ENCODE measurements around the gene GAL3ST2. TPM values are rescaled to one million over a fixed set of nuclear protein-coding genes. Genes with fewer than 3 reads are reported as not detected.

The GAL3ST2 gene
- total and polyA plus RNA-seq, 2 of the 8 experiments (the other 6 are each of a cell fraction or from before 2014, with no cell fraction given): not detected

DNA sequence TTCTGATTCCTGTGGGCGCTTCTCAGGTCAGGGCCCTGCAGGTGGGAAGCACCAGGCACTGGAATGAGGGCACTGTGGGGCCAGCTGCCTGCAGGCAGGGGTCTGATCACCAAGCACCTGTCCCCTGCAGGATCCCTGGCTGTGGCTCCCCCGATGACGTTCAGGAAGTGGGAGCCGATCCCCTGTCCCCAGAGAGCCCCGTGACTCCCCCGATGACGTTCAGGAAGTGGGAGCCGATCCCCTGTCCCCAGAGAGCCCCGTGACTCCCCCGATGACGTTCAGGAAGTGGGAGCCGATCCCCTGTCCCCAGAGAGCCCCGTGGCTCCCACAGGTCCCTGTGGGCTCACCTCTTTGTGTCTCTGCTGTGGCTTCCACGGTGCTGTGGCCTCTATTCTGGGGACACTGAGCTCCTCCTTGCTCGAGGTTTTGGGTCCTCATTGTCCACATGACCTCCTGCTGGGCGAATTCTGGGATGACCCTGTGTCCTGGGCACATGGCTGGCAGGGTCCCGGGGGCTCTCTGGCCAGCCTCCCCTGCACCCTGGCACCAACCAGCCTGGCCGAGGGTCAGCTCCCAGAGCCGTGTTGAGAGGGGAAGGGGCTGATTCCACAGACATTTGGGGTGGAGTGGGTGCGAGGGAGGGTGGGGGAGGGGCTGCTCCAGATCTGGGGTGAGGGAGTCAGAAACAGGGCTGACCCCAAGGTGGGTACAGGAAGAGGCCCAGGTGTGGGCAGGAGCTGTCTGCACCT, 37.2 kb downstream of the GAL3ST2 start:
- no peak overlapping the region for H2AK5ac ChIP-seq (ENCODE audit: low read depth, low read length)
- no peak overlapping the region for H2BK12ac ChIP-seq (ENCODE audit: low read depth, low read length)
- no peak overlapping the region for H3K23ac ChIP-seq (ENCODE audit: insufficient read length)
- CTCF ChIA-PET (ENCODE audit: partially characterized antibody): interaction anchor here (1.8 kb wide), 1 partner anchor 65 kb away, joined by 6 read pairs; no protein-coding TSS in a partner anchor
- H3K4me3 ChIP-seq (ENCODE audit: extremely low read depth in 1 of 4, insufficient read depth in 2 of 4, low read depth in 3 of 4, low read length in 4 of 4): no peak overlapping the region
- H3K14ac ChIP-seq (ENCODE audit: insufficient read length): no peak overlapping the region
- H3K23me2 ChIP-seq (ENCODE audit: low read depth, low read length): no peaks in the 10 kb centered on the region
- DNase-seq (ENCODE audit: low read depth in 1 of 2, low spot score in 2 of 2) (no peak), FAIRE-seq (no peak)
- H3K9me3 ChIP-seq (ENCODE audit: insufficient read depth in 2 of 2, low read depth in 1 of 2, low read length in 1 of 2): no peaks in the 10 kb centered on the region
- H2BK5ac ChIP-seq (ENCODE audit: low read depth, low read length): no peak overlapping the region
- H4K8ac ChIP-seq (ENCODE audit: extremely low read depth, insufficient read depth, low read length): no peak overlapping the region; the same call in 1 of the 2 replicates
- H3K27me3 ChIP-seq (replicated peaks in 1 of 4; ENCODE audit: control insufficient read depth in 3 of 4, extremely low read depth in 1 of 4, insufficient read depth in 3 of 4, low read length in 3 of 4): no peaks in the 10 kb centered on the region; a peak in 2 of 7 replicates
- no peaks in the 10 kb centered on the region for H3K79me2 ChIP-seq (ENCODE audit: control insufficient read depth in 1 of 2, insufficient read depth in 2 of 2, low read length in 2 of 2)
- no peaks in the 10 kb centered on the region for H4K20me1 ChIP-seq (replicated peaks in 1 of 2; ENCODE audit: control insufficient read depth in 1 of 2, insufficient read depth in 2 of 2, low read length in 2 of 2)
- TF ChIP-seq SP4 (IDR thresholded peaks at IDR 0.05; ENCODE audit: low read length) (no peak), SIN3A (conservative IDR thresholded peaks at IDR 0.05 in 1 of 2, IDR thresholded peaks at IDR 0.05 in 1 of 2; ENCODE audit: low read depth in 1 of 2, low read length in 2 of 2) (no peak), GABPA (IDR thresholded peaks at IDR 0.05; ENCODE audit: borderline replicate concordance, insufficient read depth, low read length) (no peak), BRCA1 (IDR thresholded peaks at IDR 0.05; ENCODE audit: low read depth, low read length) (no peak), JUN (IDR thresholded peaks at IDR 0.05; ENCODE audit: low read depth, low read length) (no peak), TBP (IDR thresholded peaks at IDR 0.05; ENCODE audit: low read depth, low read length) (no peak), PHF8 (conservative IDR thresholded peaks at IDR 0.05; ENCODE audit: low read depth, low read length) (no peak), TAF7 (optimal IDR thresholded peaks at IDR 0.05; ENCODE audit: borderline replicate concordance, low read depth, low read length) (no peak), SAP30 (IDR thresholded peaks at IDR 0.05; ENCODE audit: insufficient read depth, insufficient replicate concordance, low read length) (no peak), CBX5 (IDR thresholded peaks at IDR 0.05; ENCODE audit: low read depth, low read length) (no peak), KDM5A (IDR thresholded peaks at IDR 0.05; ENCODE audit: low read length) (no peak)
- H3K27ac ChIP-seq (ENCODE audit: low read depth, low read length): no peak overlapping the region
- WGBS, 2 experiments (ENCODE audit: extremely low coverage in 1 of 2, insufficient coverage in 1 of 2, insufficient read length in 1 of 2, insufficient replicate concordance in 2 of 2, low coverage in 1 of 2, low lambda C conversion rate in 2 of 2, missing lambda C conversion rate in 1 of 2): 83% methylated on average over 17 of the region's 20 CpGs; no CpG with 5 or more reads in 1 of the 2 experiments
- no peak overlapping the region for H2AFZ ChIP-seq (ENCODE audit: low read length)
- no peak overlapping the region for H3K4me2 ChIP-seq (ENCODE audit: insufficient read depth in 1 of 2, low read depth in 2 of 2, low read length in 2 of 2)
- H2BK20ac ChIP-seq (ENCODE audit: low read length): no peak overlapping the region
- H3K9ac ChIP-seq (replicated peaks in 1 of 4; ENCODE audit: extremely low read depth in 1 of 4, low read depth in 3 of 4, low read length in 3 of 4): no peak overlapping the region
- H3K4ac ChIP-seq (replicated peaks; ENCODE audit: insufficient read length, low read depth, low read length): no peak overlapping the region
- H4K91ac ChIP-seq (replicated peaks; ENCODE audit: insufficient read length, low read length): no peak overlapping the region
- H4K5ac ChIP-seq (ENCODE audit: insufficient read length, low read depth, low read length): no peak overlapping the region
- no peak overlapping the region for H2BK15ac ChIP-seq (ENCODE audit: low read length)
- H2BK120ac ChIP-seq (replicated peaks; ENCODE audit: low read depth, low read length): no peak overlapping the region
- no peaks in the 10 kb centered on the region for H3K79me1 ChIP-seq (ENCODE audit: low read depth, low read length)
- H3K56ac ChIP-seq (replicated peaks; ENCODE audit: insufficient read length, low read depth, low read length): no peak overlapping the region
- POLR2A ChIA-PET (ENCODE audit: partially characterized antibody): interaction anchor here (1.2 kb wide), 1 partner anchor 9 kb away, joined by 3 read pairs; no protein-coding TSS in a partner anchor
- H3K36me3 ChIP-seq (ENCODE audit: control insufficient read depth in 2 of 4, insufficient read depth in 4 of 4, low read length in 3 of 4): no peaks in the 10 kb centered on the region
- no peak overlapping the region for H3K18ac ChIP-seq (ENCODE audit: extremely low read depth, low read length)
- peaks cover 0 to 7% (median under 1%) of the 10 kb centered on the region in 4 experiments; a peak in 4 of 7 replicates for H3K4me1 ChIP-seq (replicated peaks in 1 of 4; ENCODE audit: control insufficient read depth in 3 of 4, insufficient read depth in 4 of 4, low read length in 3 of 4)

Data from H1 (cell line).